Activated CD4-positive, alpha-beta T cell treated with anti-CD3 and anti-CD28 coated beads, Interleukin-2, amount 10 ng/mL, durations not matched to agents 24 days and 14 days (primary cell): Measurements from ENCODE around the gene KLK12. TPM values are rescaled to one million over a fixed set of nuclear protein-coding genes. Genes with fewer than 3 reads are reported as not detected.
"Not testable (repeated sequence)": the region's sequence is repeated elsewhere in the genome, so short reads cannot be mapped to it uniquely, and the experiment has no call there.

Source experiments
- DNase-seq: peaks from one replicate; pipeline ENCODE4 v3.0.0; 2022
- H3K27ac Mint-ChIP-seq: one replicate; pipeline ENCODE4 v1.8.0; 2022; ENCODE audit warnings: mild to moderate bottlenecking, mixed read lengths
- H3K27me3 Mint-ChIP-seq: one replicate; pipeline ENCODE4 v1.8.0; 2022; ENCODE audit warnings: mixed read lengths
- H3K36me3 Mint-ChIP-seq: one replicate; pipeline ENCODE4 v1.8.0; 2022; ENCODE audit warnings: low read depth, mild to moderate bottlenecking, mixed read lengths
- H3K4me1 Mint-ChIP-seq: one replicate; pipeline ENCODE4 v1.8.0; 2021; ENCODE audit warnings: mixed read lengths
- H3K4me3 Mint-ChIP-seq: one replicate; pipeline ENCODE4 v1.8.0; 2022; ENCODE audit warnings: mild to moderate bottlenecking, moderate library complexity, mixed read lengths
- H3K9me3 Mint-ChIP-seq: one replicate; pipeline ENCODE4 v1.8.0; 2021; ENCODE audit warnings: mixed read lengths
- intact Hi-C: fragments of 100-400 bp; cut with micrococcal nuclease; formaldehyde crosslinking; loops from one replicate; pipeline ENCODE4 v1.15.1; 2023
- total RNA-seq: library from RNA; stranded (reverse); gene quantifications from 2 replicates; pipeline ENCODE4 v1.2.3, GENCODE V29; 2022

The KLK12 gene
- total RNA-seq, 1 donor from 2014 or later, result not detected

DNA sequence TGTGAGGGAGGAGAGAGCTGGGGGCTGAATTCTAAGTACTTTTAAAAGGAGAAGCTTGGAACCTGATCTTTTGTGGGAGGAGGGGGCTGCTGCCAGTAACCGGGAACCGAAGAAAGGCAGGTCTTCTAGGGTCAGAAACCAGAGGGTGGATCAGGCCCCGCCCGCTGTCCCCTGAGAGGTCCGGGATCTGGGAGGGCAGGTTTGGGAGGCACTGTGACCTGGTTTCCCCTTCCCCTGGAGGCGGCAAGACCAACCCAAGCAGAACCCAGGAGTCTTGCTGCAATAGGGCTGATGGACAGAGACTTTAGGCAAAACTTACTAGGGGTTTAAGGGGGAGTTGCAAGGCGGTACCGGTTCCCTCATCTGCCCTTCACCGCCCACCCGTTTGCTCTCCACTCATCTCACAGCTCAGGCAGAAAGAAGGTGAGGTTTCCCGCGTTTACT lies 32.7 kb downstream of the KLK12 start:
- no peak for DNase-seq
- Mint-ChIP-seq H3K27ac (no peak overlapping the region), H3K4me1 (no peaks in the 10 kb centered on the region), H3K27me3 (peaks cover 6% of the 10 kb centered on the region), H3K36me3 (no peaks in the 10 kb centered on the region), H3K4me3 (no peak overlapping the region), H3K9me3 (no peaks in the 10 kb centered on the region)
- intact Hi-C loops, result no loop called here

DNA sequence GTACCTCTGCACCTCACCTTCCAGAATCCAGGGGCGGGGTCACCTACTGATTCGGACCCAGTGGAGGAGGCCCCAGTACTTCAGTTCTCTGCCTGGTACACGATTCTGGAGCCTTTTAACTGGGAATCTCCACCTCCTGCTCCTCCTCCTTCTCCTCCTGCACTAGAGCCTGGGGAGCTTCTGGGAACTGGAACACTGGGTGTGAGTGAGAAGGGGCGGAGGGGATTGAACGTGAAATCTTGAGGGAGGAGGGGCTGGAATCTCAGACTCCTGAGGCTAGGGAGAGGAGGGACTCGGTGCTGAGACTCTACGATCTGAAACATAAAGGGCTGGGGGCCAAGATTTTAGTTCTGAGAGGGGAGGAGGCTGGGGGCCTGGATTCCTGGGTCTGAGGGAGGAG lies 33.3 kb downstream of the KLK12 start, which contains the start of gene KLK8:
TSS of gene KLK8 (minus strand) at position 90 of the 400 bp plus-strand sequence. CDS start 437 bp downstream, outside the sequence.
- Mint-ChIP-seq H3K27ac (no peak within 1 kb of the TSS), H3K4me3 (no peak within 1 kb of the TSS), H3K4me1 (no peaks in the 10 kb centered on the region)

DNA sequence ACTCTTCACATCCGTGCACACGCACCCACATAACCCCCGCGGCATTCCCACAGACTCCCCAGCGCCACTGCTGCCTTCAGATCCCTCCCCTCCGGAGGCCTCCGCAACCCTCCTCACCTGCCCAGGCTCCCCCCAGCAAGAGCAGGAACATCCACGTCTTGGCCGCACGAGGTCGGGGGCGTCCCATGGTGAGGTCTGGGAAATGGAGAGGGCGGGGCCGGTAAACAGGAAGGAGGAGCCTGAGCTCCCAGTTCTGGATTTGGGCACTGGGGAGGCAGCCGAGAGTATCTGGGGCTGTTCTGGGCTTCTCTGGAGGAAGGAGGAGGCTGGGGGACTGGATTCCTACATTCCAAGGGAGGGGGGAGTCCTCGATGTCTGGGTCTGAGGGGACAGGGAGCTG lies 33.8 kb downstream of the KLK12 start:
- H3K4me3 Mint-ChIP-seq, result no peak overlapping the region
- H3K4me1 Mint-ChIP-seq, result no peaks in the 10 kb centered on the region
- peaks cover 6% of the 10 kb centered on the region for H3K27me3 Mint-ChIP-seq
- H3K27ac Mint-ChIP-seq, result no peak overlapping the region
- intact Hi-C loops, result no loop called here
- no peaks in the 10 kb centered on the region for H3K9me3 Mint-ChIP-seq
- no peaks in the 10 kb centered on the region for H3K36me3 Mint-ChIP-seq
- no peak for DNase-seq

More for the DNA sequence above, 33.3 kb downstream of the KLK12 start, which contains the start of gene KLK8:
- Mint-ChIP-seq H3K27me3 (peaks cover 6% of the 10 kb centered on the region), H3K36me3 (no peaks in the 10 kb centered on the region), H3K9me3 (no peaks in the 10 kb centered on the region)
- DNase-seq, result no peak
- intact Hi-C loops, result no loop called here

DNA sequence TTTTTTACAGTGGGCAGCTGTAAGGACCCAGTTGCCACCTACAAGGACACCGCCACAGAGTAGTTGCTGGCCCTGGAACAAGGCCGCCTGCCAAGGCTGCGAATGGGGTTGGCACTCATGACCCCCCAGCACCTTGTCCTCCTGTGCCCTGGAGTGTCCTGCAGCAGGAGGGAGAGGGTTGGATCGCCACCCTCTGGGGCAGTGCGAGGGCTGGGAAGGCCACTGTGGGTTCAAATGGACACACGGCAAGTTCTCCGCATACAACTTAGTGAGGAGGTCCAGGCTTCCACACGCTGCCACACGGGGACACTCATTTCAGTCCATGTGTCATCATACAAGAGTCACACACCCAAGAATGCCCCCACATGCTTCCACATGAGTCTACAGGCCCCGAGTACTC lies 34.4 kb downstream of the KLK12 start:
- no peak for DNase-seq
- Mint-ChIP-seq H3K27ac (no peak overlapping the region), H3K36me3 (no peaks in the 10 kb centered on the region), H3K9me3 (no peaks in the 10 kb centered on the region), H3K4me1 (no peaks in the 10 kb centered on the region), H3K4me3 (no peak overlapping the region), H3K27me3 (peaks cover 6% of the 10 kb centered on the region)
- intact Hi-C loops, result no loop called here

DNA sequence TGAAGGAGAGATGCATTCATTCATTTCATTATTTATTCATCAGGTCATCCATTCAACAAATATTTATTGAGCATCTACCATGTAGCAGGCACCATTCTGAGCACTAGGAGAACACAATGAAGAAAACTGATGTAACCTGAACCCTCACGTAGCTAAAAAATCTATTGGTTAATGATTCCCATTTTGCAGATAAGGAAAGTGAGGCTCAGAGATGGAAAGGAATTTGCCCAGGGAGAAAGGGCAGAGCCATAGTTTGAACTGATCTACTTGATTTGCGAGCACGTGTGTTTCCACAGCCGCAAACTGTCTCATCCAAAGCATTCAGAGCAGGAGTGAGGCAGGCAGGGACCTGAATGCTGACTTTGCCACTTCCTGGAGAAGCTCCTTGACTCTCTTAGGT lies 36.1 kb downstream of the KLK12 start:
- H3K36me3 Mint-ChIP-seq, result no peaks in the 10 kb centered on the region
- H3K27ac Mint-ChIP-seq, result no peak overlapping the region
- H3K9me3 Mint-ChIP-seq, result no peaks in the 10 kb centered on the region
- no peaks in the 10 kb centered on the region for H3K4me1 Mint-ChIP-seq
- peaks cover 6% of the 10 kb centered on the region for H3K27me3 Mint-ChIP-seq
- intact Hi-C loops, result no loop called here
- no peak overlapping the region for H3K4me3 Mint-ChIP-seq
- no peak for DNase-seq

DNA sequence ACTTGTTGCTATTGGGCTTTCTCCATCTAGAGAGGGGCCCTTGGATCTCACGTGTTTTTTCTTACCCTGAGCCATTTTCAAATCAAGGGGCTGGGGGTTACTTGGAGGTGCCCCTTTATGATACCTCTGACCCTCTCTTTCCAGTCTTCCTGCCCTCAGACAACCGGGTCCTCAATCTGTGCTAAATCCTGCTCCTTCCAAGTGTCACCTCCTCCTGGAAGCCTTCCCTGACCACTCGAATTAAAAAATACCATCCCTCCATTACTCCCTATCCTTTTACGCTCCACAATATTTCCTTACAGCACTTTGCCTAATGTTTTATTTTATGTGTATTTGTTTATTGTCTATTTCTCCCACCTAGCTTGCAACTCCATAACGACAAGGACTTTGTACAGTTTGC lies 36.7 kb downstream of the KLK12 start:
- Mint-ChIP-seq H3K4me1 (no peaks in the 10 kb centered on the region), H3K4me3 (no peak overlapping the region), H3K27me3 (peaks cover 6% of the 10 kb centered on the region), H3K27ac (no peak overlapping the region), H3K36me3 (no peaks in the 10 kb centered on the region), H3K9me3 (no peaks in the 10 kb centered on the region)
- DNase-seq, result no peak
- intact Hi-C loops, result no loop called here

DNA sequence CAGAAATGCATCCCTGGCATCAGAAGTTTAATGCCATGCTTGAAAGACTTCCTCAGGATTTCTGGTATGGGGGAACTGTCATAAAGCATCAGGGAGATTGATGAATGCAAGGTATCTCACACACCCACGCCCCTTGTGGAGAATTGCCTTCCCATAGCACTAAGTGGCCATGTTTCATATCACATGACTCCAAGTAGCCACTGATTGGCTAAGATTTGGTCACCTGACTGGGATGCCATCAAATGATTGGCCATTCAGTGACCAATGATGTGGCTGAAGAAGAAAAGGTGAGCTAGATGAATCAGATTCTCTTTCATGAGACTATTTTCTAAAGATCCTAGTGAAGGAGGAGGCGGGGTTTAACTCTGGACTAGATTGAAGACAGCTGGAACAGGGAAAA lies 40.7 kb downstream of the KLK12 start:
- no peak for DNase-seq
- no peak overlapping the region for H3K4me3 Mint-ChIP-seq
- H3K9me3 Mint-ChIP-seq, result no peaks in the 10 kb centered on the region

DNA sequence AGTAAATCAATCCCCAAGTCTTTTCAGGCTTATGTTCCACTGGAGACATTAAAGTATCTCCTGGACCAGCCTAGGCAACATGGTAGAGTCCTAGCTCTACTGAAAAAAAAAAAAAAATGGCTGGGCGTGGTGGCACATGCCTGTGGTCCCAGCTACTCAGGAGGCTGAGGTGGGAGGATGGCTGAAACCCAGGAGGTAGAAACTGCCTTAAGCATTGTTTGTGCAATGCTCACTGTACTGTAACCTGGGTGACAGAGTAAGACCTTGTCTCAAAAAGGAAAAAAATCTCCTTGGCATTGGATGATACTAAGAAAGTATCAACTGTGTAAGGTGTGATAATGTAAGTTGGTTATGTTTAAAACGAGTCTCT lies 42.2 kb downstream of the KLK12 start:
- no peak for DNase-seq
- Mint-ChIP-seq H3K27me3 (peaks cover 2% of the 10 kb centered on the region), H3K4me1 (no peaks in the 10 kb centered on the region), H3K9me3 (no peaks in the 10 kb centered on the region), H3K4me3 (no peak overlapping the region), H3K27ac (no peak overlapping the region), H3K36me3 (no peaks in the 10 kb centered on the region)
- intact Hi-C loops, result no loop called here

More for the DNA sequence above, 40.7 kb downstream of the KLK12 start:
- no peaks in the 10 kb centered on the region for H3K36me3 Mint-ChIP-seq
- H3K27me3 Mint-ChIP-seq, result peaks cover 2% of the 10 kb centered on the region
- H3K4me1 Mint-ChIP-seq, result no peaks in the 10 kb centered on the region
- no peak overlapping the region for H3K27ac Mint-ChIP-seq
- intact Hi-C loops, result no loop called here

DNA sequence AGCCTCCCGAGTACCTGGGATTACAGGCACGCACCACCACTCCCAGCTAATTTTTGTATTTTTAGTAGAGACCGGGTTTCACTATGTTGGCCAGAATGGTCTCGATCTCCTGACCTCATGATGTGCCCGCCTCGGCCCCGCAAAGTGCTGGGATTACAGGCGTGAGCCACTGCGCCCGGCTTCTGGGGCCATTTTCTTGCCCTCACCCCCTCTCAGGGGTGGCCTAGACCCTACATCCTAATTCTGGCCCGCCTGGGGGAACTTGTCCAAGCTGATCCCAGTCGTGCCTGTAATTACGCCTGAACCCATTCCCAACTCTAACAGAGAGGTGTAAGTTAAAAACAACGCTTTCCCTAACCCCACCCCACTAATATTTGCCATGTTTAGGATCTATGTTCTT lies 50.4 kb downstream of the KLK12 start:
- not testable (repeated sequence) for DNase-seq

DNA sequence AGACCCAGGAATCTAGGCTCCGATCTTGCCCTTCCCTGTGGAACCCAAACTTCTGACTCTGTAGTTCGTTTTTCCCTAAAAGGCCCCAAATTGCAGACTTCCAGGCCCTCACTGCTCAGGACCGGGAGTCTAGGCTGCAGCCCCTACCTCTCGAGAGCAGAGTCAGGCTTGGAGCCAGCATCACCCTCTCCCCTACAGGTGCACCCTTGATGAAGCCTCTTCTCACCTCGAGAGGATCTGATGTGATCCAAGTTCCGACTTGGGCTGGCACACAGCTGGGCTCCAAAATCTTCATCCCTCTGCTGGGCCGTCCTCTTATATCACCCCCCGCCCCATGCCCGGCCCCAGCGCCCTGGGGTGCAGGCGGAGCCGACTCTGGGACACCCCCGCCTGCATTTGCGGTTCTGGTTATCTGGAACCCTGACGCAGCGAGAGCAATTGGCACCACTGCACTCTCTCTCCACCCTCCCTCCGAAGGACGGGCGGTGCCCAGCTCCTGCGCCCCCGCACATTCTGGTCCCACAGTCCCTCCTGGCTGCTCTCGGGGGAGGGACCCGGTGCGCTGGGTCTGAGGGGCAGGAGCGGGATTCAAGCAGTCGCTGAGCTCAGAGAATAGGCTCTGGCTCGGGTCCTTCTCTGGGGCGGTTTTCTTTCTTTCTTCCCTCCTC lies 51.0 kb downstream of the KLK12 start, which contains the start of gene KLK7:
TSS of gene KLK7 (minus strand) at position 293 of the 668 bp plus-strand sequence. CDS start 1,518 bp downstream, outside the sequence.
- intact Hi-C loops, result no loop called here
- Mint-ChIP-seq H3K27me3 (peaks cover 20% of the 10 kb centered on the region), H3K4me3 (no peak within 1 kb of the TSS), H3K27ac (no peak within 1 kb of the TSS), H3K9me3 (no peaks in the 10 kb centered on the region), H3K4me1 (no peaks in the 10 kb centered on the region), H3K36me3 (no peaks in the 10 kb centered on the region)
- DNase-seq, result no peak

More for the DNA sequence above, 50.4 kb downstream of the KLK12 start:
- H3K9me3 Mint-ChIP-seq, intact Hi-C loops, H3K4me3 Mint-ChIP-seq, H3K27ac Mint-ChIP-seq, H3K4me1 Mint-ChIP-seq, H3K36me3 Mint-ChIP-seq: not testable (repeated sequence)
- H3K27me3 Mint-ChIP-seq, result peaks cover 18% of the 10 kb centered on the region

DNA sequence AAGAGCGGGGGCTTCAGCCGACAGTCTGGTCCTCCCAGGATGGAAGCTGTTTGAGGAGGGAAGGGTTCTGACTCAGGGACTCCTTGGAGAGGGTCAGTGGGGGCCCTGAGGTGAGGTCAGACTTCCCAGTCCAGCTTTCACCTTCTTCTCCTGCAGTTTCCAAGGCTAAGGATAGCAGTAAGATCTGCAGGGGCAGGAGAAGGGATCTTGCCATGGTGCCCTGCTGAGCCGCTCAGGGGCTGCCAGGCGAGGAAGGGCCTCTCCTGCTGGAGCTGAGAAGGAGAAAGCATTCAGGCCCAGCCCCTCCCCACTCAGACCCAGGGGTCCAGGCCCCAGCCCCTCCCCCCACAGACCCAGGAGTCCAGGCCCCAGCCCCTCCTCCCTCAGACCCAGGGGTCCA lies 52.6 kb downstream of the KLK12 start:
- H3K27ac Mint-ChIP-seq, result no peak overlapping the region
- DNase-seq, result no peak
- H3K4me3 Mint-ChIP-seq, result no peak overlapping the region
- no peaks in the 10 kb centered on the region for H3K36me3 Mint-ChIP-seq
- H3K27me3 Mint-ChIP-seq, result peaks cover 20% of the 10 kb centered on the region
- H3K9me3 Mint-ChIP-seq, result no peaks in the 10 kb centered on the region
- no peaks in the 10 kb centered on the region for H3K4me1 Mint-ChIP-seq
- intact Hi-C loops, result no loop called here

DNA sequence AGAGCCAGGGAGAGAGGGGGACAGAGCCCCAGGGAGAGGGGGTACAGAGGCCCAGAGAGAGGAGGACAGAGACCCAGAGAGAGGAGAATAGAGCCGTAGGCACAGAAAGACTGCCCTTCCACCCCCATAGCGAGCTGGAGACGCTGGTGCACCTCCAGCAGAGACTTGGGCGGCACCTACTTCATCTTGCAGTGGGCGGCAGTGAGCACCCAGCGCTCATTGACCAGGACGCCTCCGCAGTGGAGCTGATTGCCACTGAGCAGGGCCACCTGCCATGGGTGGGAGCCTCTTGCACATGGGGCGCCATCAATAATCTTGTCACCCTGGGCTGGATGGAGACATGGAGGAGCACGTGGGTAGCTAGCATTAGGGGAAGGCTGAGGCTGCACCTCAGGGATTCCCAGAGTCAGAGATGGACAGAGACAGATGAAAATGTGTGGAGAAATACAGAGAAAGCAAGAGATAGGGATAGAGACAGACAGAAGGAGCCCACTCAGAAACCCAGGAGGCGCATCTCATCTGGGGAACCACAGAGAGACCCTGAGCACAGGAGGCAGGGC lies 53.1 kb downstream of the KLK12 start:
- Mint-ChIP-seq H3K27ac (no peak overlapping the region), H3K4me3 (no peak overlapping the region), H3K4me1 (no peaks in the 10 kb centered on the region), H3K9me3 (no peaks in the 10 kb centered on the region), H3K27me3 (peaks cover 20% of the 10 kb centered on the region), H3K36me3 (no peaks in the 10 kb centered on the region)
- no peak for DNase-seq
- intact Hi-C loops, result no loop called here

DNA sequence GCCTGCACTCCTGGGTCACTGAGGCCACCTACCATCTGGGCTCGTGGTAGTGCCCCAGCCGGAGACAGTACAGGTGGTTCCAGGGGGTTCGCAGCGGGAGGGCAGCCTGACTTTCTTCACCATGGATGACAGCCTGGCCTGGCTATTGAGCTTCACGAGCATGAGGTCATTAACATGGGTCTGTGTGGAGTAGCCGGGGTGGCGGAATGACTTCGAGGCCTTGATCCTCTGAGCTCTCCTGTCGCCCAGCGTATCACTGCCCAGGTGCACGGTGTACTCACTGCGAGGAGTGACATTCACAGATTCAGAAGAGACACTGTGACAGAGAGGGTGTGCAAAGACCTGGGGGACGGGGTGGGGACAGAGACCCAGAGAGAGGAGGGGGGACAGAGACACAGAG lies 54.6 kb downstream of the KLK12 start:
- H3K4me1 Mint-ChIP-seq, result no peaks in the 10 kb centered on the region
- no peak overlapping the region for H3K27ac Mint-ChIP-seq
- intact Hi-C loops, result no loop called here
- H3K4me3 Mint-ChIP-seq, result no peak overlapping the region
- no peaks in the 10 kb centered on the region for H3K36me3 Mint-ChIP-seq
- H3K27me3 Mint-ChIP-seq, result peaks cover 17% of the 10 kb centered on the region
- H3K9me3 Mint-ChIP-seq, result no peaks in the 10 kb centered on the region
- no peak for DNase-seq

DNA sequence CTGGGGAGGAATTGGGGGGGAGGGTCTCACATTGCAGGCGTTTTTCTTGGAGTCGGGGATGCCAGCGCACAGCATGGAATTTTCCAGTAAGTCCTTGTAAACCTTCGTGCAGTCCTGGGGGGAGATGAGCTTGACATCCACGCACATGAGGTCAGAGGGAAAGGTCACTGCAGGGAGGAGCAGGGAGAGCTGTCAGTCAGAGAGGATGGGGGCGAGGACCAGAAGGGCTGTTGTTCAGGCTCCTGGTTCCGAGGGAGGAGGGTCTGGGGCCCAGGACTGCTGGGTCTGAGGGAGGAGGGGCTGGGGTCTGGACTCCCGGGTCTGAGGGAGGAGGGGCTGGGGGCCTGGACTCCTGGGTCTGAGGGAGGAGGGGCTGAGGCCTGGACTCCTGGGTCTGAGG lies 55.0 kb downstream of the KLK12 start:
- Mint-ChIP-seq H3K4me1 (no peaks in the 10 kb centered on the region), H3K27me3 (peaks cover 14% of the 10 kb centered on the region), H3K27ac (no peak overlapping the region), H3K4me3 (no peak overlapping the region), H3K9me3 (no peaks in the 10 kb centered on the region), H3K36me3 (no peaks in the 10 kb centered on the region)
- DNase-seq, result no peak
- intact Hi-C loops, result no loop called here
